Epithelial cell of prostate (primary cell): ENCODE data around the gene CNTN2.

Source experiments
- DNase-seq: peaks from one replicate; pipeline ENCODE4 v3.0.0-alpha.2; 2011; ENCODE audit warnings: low read depth, low spot score
- H3K27ac ChIP-seq: fragments of 450-650 bp; 2 replicates; pipeline ENCODE4 v1.5.1; 2017; ENCODE audit warnings: mild to moderate bottlenecking

CNTN2 gene

GRCh38 chr1:205071028-205071409, 28.0 kb downstream of the CNTN2 start:
- H3K27ac ChIP-seq: no peak overlapping the region
- no peak for DNase-seq

DNA sequence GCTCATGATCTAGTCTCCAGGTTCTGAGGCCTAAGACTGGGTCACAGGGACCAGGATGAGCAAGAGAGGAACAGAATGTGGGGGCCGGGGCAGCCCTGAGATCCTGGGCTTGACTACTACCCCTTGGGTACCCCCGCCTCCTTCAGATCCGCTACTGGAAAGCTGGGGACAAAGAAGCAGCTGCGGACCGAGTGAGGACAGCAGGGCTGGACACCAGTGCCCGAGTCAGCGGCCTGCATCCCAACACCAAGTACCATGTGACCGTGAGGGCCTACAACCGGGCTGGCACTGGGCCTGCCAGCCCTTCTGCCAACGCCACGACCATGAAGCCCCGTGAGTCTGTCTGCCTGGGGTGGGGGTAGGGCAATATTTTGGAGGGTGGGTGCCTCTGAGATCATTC, 28.8 kb downstream of the CNTN2 start:
- no peak for DNase-seq
- no peak overlapping the region for H3K27ac ChIP-seq

DNA sequence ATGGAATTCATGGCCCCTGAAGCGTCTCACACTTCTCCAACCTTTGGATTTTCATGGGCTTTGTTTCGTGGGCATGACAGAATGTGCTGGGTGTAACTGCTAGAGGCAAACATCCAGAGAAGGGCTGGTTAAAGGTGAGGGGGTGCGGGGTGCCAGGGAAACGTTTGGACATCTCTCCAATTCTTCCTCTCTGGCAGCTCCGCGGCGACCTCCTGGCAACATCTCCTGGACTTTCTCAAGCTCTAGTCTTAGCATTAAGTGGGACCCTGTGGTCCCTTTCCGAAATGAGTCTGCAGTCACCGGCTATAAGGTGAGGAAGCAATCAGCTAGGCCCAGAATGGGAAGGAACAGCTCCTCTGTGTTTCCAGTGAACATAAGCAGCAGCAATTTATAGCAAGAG, 29.3 kb downstream of the CNTN2 start:
- peak overlapping the region; percentile 64 for H3K27ac ChIP-seq
- DNase-seq: no peak

DNA sequence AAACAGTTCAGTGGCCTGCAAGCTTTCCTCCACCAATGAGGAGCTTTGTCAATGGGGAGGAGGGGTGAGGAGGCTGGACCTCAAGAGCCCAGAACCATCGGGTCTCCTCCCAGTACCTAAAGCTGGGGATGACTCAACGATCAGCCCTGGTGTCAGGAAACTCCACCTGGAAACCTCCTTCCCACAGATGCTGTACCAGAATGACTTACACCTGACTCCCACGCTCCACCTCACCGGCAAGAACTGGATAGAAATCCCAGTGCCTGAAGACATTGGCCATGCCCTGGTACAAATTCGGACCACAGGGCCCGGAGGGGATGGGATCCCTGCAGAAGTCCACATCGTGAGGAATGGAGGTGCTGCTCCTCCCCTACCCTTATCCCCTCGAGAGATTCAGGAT, 29.9 kb downstream of the CNTN2 start:
- peak overlapping the region; percentile 64 for H3K27ac ChIP-seq

DNA sequence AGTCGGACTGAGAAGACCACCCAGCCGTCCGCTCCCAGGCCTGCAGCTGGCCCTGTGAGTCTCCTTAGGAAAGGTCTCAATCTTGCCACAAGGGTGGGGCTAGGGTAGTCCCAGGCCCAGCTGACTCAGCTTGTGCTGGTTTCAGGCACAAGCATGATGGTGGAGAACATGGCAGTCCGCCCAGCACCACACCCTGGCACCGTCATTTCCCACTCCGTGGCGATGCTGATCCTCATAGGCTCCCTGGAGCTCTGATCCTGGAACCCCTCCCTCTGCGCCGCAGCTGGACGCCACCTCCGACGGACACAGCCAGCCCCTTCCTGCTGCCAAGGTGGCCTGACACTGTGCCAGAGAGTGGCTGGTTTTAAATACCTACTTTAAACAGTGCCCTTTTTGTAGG, 30.5 kb downstream of the CNTN2 start:
- DNase-seq: peak; percentile 18
- H3K27ac ChIP-seq: peak overlapping the region; percentile 64

More for the DNA sequence above, 29.9 kb downstream of the CNTN2 start:
- peak; percentile 27 for DNase-seq

DNA sequence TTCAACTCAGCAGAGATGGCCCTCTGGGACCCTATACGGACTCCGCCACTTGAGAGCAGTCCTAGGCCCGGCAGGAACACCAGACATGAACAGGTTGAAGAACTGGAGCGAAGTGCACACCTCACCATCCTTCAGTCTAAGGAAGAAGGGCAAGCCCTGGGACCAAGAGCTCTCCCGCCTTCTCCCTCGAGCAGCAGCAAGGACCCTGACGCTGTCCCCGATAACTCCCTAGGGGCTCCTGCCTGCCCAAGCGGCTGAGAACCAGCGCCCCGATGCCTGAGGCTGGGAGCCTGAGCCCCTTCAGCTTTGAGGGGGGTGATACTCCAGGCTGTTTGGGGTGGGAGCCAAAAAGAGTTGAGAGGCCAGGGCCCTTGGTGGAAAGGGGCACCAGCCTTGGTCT, 31.1 kb downstream of the CNTN2 start:
- peak overlapping the region; percentile 64 for H3K27ac ChIP-seq
- DNase-seq: no peak

DNA sequence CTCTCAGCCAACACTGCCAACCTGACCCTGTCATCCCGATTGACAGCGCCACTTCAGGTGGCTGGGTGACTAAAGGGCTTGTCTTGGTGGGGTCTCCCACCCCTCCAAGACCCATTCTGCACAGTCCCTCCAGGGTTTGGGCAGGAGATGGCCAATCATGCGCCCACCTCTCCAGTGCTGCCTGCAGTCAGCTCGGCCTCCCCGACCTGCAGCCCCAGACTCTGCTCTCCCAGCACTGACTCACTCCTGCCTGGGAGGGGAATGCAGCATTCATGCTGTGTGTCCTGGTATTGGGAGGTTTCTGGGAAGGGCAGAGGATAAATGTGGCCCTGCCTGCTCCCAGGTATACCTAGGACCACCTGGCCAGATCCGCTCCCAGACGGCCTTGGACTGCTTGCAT, 31.5 kb downstream of the CNTN2 start:
- no peak for DNase-seq
- H3K27ac ChIP-seq: peak overlapping the region; percentile 64

GRCh38 chr1:205075642-205076155, 32.7 kb downstream of the CNTN2 start:
- DNase-seq: no peak
- H3K27ac ChIP-seq: no peak overlapping the region

DNA sequence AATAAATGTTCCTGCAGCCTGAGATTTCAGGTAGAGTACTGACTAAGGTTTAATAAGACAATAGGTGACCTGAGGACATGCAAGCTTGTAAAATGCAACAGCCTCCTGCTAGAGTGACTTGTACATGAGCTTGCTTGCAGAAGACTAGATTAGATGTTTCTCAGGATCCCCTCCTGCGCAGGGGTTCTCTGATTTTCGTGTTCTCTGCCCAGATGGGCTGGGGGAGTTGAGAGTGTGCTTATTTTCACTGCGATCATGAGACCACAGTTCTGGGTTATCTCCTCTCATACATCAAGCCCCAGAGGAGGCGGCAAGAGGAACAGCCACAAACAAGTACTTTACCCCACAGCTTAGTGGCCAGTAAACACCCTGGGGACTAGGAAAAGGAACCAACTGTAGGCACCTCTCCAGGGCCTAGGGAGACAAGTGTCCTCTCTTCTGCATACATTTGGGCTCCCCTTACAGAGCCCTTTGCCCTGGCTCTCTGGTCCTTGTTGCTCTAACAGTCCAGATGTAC, 33.3 kb downstream of the CNTN2 start:
- H3K27ac ChIP-seq: no peak overlapping the region
- no peak for DNase-seq

GRCh38 chr1:205077158-205077933, 34.3 kb downstream of the CNTN2 start:
- H3K27ac ChIP-seq: no peak overlapping the region
- DNase-seq: no peak

GRCh38 chr1:205077934-205078311, 34.9 kb downstream of the CNTN2 start:
- no peak for DNase-seq
- H3K27ac ChIP-seq: no peak overlapping the region

DNA sequence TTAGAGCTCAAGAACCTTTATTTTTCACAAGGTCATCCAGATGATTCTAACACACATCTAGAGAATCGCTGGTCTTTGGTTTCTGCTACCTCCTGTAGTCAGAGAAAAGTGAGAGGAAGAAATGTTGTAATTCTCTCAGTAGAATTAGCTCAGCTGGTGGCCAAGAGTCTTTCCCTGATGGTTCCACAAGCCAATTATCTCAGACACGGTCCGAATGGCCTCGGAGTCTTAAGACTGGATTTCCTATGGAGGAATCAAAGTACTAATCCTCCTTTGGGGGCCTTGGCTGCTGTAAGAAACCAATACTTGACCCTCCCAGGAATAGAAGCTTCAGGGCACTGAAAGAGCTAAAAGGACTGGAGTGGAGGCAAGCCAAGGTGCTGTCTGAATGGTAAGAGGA, 39.4 kb downstream of the CNTN2 start:
- H3K27ac ChIP-seq: no peak overlapping the region
- no peak for DNase-seq

DNA sequence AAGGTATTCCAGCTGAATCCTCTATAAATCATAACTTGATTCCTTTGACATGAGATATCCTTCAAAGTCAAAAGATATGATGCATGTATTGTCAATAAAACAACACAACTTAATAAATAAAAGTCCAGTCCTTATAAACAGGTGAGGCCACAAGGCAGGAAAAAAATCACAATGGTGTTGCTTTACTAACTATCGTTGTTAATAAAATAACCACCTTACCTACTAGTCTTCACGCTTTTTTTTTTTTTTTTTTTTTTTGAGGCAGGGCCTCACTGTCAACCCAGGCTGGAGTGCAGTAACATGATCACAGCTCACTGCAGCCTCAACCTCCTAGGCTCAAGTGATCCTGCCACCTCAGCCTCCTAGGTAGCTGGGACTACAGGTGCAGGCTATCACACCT, 41.3 kb downstream of the CNTN2 start, which contains the start of gene TMEM81:
TSS of gene TMEM81 (minus strand) at position 101 of the 400 bp plus-strand sequence. CDS start 140 bp downstream, outside the sequence.
- no peak for DNase-seq
- no peak within 1 kb of the TSS for H3K27ac ChIP-seq

GRCh38 chr1:205088341-205088740, 45.3 kb downstream of the CNTN2 start:
- no peak for DNase-seq
- H3K27ac ChIP-seq: no peak overlapping the region

GRCh38 chr1:205091043-205091740, 48.2 kb downstream of the CNTN2 start:
- no peak overlapping the region for H3K27ac ChIP-seq
- DNase-seq: no peak

- H3K27ac ChIP-seq: no peak overlapping the region
- no peak for DNase-seq
Measured at GRCh38 chr1:205095422-205095821, 52.4 kb downstream of the CNTN2 start.

DNA sequence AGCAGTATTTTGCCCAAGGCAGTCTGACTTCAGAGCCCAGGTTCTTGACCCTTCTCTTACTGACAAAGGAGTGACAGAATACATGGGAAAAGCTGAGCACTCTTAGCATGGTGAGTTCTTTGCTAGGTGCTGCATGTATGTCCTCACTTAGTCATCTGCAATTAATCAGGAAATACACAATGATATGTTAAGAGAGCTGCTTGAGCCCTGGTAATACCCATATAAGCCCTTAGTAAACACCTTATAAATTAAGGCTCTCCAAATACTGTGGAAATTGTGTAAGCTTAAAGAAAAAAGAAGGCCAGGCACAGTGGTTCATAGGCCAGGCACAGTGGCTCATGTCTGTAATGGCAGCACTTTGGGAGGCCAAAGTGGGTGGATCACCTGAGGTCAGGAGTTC, 55.2 kb downstream of the CNTN2 start:
- DNase-seq: no peak
- no peak overlapping the region for H3K27ac ChIP-seq

DNA sequence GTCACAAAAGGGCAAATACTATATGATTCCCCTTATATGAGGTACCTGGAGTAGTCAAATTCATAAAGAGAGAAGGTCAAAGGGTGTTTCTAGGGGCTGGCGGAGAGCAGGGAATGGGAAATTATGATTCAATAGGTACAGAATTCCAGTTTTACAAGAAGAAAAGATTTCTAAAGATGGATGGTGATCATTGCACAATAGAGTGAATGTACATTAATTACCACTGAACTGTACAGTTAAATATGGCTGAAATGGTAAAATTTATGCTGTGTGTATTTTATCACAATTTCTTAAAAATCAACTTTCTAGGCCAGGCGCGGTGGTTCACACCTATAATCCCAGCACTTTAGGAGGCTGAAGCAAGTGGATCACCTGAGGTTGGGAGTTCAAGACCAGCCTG, 59.4 kb downstream of the CNTN2 start:
- no peak overlapping the region for H3K27ac ChIP-seq
- no peak for DNase-seq

- H3K27ac ChIP-seq: no peak overlapping the region
- no peak for DNase-seq
Measured at GRCh38 chr1:205107327-205107726, 64.3 kb downstream of the CNTN2 start.

DNA sequence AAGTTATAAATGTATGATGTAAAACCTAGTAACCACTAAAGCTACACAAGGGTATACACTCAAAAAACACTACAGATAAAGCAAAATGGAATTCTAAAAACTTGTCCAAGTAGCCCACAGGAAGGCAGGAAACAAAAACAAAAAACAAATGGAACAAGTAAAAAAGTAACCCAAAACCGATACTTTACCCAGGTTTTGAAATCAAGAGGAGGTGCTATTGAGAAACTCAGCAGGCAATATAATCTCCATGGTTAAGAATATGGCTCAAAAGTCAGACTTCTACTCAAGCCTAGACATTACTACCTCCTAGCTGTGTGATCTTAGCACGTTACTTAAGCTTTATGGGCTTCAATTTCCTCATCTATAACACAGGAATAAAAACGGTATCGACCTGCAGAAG, 65.5 kb downstream of the CNTN2 start:
- DNase-seq: no peak
- no peak overlapping the region for H3K27ac ChIP-seq

DNA sequence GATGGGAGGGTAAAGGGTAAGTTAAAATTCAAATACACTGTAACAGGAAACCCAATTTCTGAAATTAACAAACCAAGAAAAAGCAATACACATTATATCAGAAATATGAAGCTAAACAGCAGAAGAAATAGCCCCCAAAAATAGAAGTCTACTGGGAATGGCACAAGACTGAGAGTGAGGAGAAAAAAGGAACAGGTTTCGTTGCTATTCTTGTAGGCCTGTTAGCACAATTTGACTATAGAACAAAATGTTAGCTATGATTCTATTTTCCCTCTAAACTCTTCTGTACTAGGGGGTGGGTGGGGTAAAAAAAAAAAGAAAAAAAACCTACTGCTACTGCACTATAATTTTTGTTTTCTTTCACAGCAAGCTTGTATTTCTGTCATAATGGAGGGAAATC, 66.3 kb downstream of the CNTN2 start:
- no peak overlapping the region for H3K27ac ChIP-seq
- DNase-seq: no peak
